ENCODE measurements around the gene SHANK1.

The SHANK1 gene

GRCh38 chr19:50660088-50660366 is 59.6 kb downstream of the SHANK1 start:
- H3K4me2 ChIP-seq (ENCODE audit: low read depth, low read length, poor library complexity, severe bottlenecking): no peak overlapping the region

GRCh38 chr19:50659318-50660087 is 60.1 kb downstream of the SHANK1 start:
- Histone ChIP-seq H3F3A (ENCODE audit: insufficient read depth) (no peaks in the 10 kb centered on the region), H3K9ac (ENCODE audit: low read length) (no peak overlapping the region), H3K4me2 (ENCODE audit: low read depth, low read length, poor library complexity, severe bottlenecking) (no peak overlapping the region), H3K36me3 (ENCODE audit: low read length) (no peaks in the 10 kb centered on the region), H3K4me3 (ENCODE audit: insufficient read depth, low read length, poor library complexity, severe bottlenecking) (no peak overlapping the region), H3K27ac (ENCODE audit: low read depth, low read length) (no peak overlapping the region), H2AFZ (ENCODE audit: low read depth, low read length, severe bottlenecking) (no peak overlapping the region), H4K20me1 (ENCODE audit: low read depth, low read length) (no peaks in the 10 kb centered on the region), H3K9me3 (ENCODE audit: insufficient read depth, low read length) (no peaks in the 10 kb centered on the region), H3K27me3 (ENCODE audit: low read length) (no peaks in the 10 kb centered on the region), H3K79me2 (ENCODE audit: insufficient read depth, low read length) (no peaks in the 10 kb centered on the region), H3K9me2 (replicated peaks; ENCODE audit: insufficient read depth, low read length) (no peaks in the 10 kb centered on the region)
- TF ChIP-seq CTCF (IDR thresholded peaks at IDR 0.05; ENCODE audit: insufficient read depth, low read length, poor library complexity, severe bottlenecking) (no peak), EZH2phosphoT487 (conservative IDR thresholded peaks at IDR 0.05; ENCODE audit: low read length) (no peak)

More at GRCh38 chr19:50660088-50660366, 59.6 kb downstream of the SHANK1 start:
- H3K9ac ChIP-seq (ENCODE audit: low read length): no peak overlapping the region
- no peaks in the 10 kb centered on the region for H4K20me1 ChIP-seq (ENCODE audit: low read depth, low read length)
- H2AFZ ChIP-seq (ENCODE audit: low read depth, low read length, severe bottlenecking): no peak overlapping the region
- no peaks in the 10 kb centered on the region for H3K36me3 ChIP-seq (ENCODE audit: low read length)
- H3K27ac ChIP-seq (ENCODE audit: low read depth, low read length): no peak overlapping the region
- H3K27me3 ChIP-seq (ENCODE audit: low read length): no peaks in the 10 kb centered on the region
- TF ChIP-seq CTCF (IDR thresholded peaks at IDR 0.05; ENCODE audit: insufficient read depth, low read length, poor library complexity, severe bottlenecking) (no peak), EZH2phosphoT487 (conservative IDR thresholded peaks at IDR 0.05; ENCODE audit: low read length) (no peak)
- H3K9me3 ChIP-seq (ENCODE audit: insufficient read depth, low read length): no peaks in the 10 kb centered on the region
- H3K79me2 ChIP-seq (ENCODE audit: insufficient read depth, low read length): no peaks in the 10 kb centered on the region
- no peaks in the 10 kb centered on the region for H3F3A ChIP-seq (ENCODE audit: insufficient read depth)
- no peak overlapping the region for H3K4me3 ChIP-seq (ENCODE audit: insufficient read depth, low read length, poor library complexity, severe bottlenecking)
- H3K9me2 ChIP-seq (replicated peaks; ENCODE audit: insufficient read depth, low read length): no peaks in the 10 kb centered on the region

GRCh38 chr19:50658441-50659317 is 60.9 kb downstream of the SHANK1 start:
- Histone ChIP-seq H3F3A (ENCODE audit: insufficient read depth) (no peaks in the 10 kb centered on the region), H3K4me2 (ENCODE audit: low read depth, low read length, poor library complexity, severe bottlenecking) (no peak overlapping the region), H3K9ac (ENCODE audit: low read length) (no peak overlapping the region), H2AFZ (ENCODE audit: low read depth, low read length, severe bottlenecking) (no peak overlapping the region), H3K27ac (ENCODE audit: low read depth, low read length) (no peak overlapping the region), H3K36me3 (ENCODE audit: low read length) (no peaks in the 10 kb centered on the region), H3K27me3 (ENCODE audit: low read length) (no peaks in the 10 kb centered on the region), H4K20me1 (ENCODE audit: low read depth, low read length) (no peaks in the 10 kb centered on the region), H3K79me2 (ENCODE audit: insufficient read depth, low read length) (no peaks in the 10 kb centered on the region), H3K4me3 (ENCODE audit: insufficient read depth, low read length, poor library complexity, severe bottlenecking) (no peak overlapping the region), H3K9me2 (replicated peaks; ENCODE audit: insufficient read depth, low read length) (no peaks in the 10 kb centered on the region), H3K9me3 (ENCODE audit: insufficient read depth, low read length) (no peaks in the 10 kb centered on the region)
- TF ChIP-seq CTCF (IDR thresholded peaks at IDR 0.05; ENCODE audit: insufficient read depth, low read length, poor library complexity, severe bottlenecking) (no peak), EZH2phosphoT487 (conservative IDR thresholded peaks at IDR 0.05; ENCODE audit: low read length) (no peak)

All from SU-DHL-6 (cell line).